Right lobe of liver (tissue), 4 donors: ENCODE results near the gene XAF1.
"Not testable (repeated sequence)": the region's sequence is repeated elsewhere in the genome, so short reads cannot be mapped to it uniquely, and the experiment has no call there.

ENCODE experiments used
- CTCF ChIP-seq, 4 donors: fragments of 200-600 bp in 3 of 4; fragments of 450-650 bp in 1 of 4; IDR thresholded peaks; one replicate each; pipeline versions ENCODE4 v1.5.1 to v1.8.0; 2016 to 2022; ENCODE audit warnings: antibody characterized with exemption in 4 of 4, mild to moderate bottlenecking in 2 of 4
- POLR2A ChIP-seq: fragments of 450-650 bp; IDR thresholded peaks from one replicate; pipeline ENCODE4 v1.6.1; 2017; ENCODE audit warnings: antibody characterized with exemption, mild to moderate bottlenecking
- donor health status: DM: no; HTN: no; CAD: no.
- donor health status: DM: no; HTN: no; CAD: no.
- donor health status: DM: no; HTN: yes; CAD: no.

GRCh38 chr17:6816368-6816767 lies 60.5 kb downstream of the XAF1 start:
- not testable (repeated sequence) for TF ChIP-seq CTCF (IDR thresholded peaks at IDR 0.05); POLR2A
